IMR-90 (cell line): Measurements from ENCODE around the gene MOSPD3. TPM values are rescaled to one million over a fixed set of nuclear protein-coding genes. Genes with fewer than 3 reads are reported as not detected.

Source experiments
- ATAC-seq: fragments of 200-7000 bp; cut with Tn5 transposase; 2 replicates; pipeline ENCODE4 v1.9.1; 2020; ENCODE audit warnings: low read depth, mild to moderate bottlenecking, moderate library complexity
- BruUV-seq: library from RNA; stranded (reverse); fragments of 400-500 nt; replicated peaks from 2 replicates; lab custom pipeline; 2021; lab: Mats Ljungman, UMichigan
- CTCF ChIA-PET: fragments of 300-600 bp; formaldehyde crosslinking; extraction: SDS; loops from one replicate; lab custom pipeline; 2021; ENCODE audit warnings: antibody characterized with exemption; lab: Yijun Ruan, JAX
- POLR2A ChIA-PET: fragments of 300-600 bp; sonication (Branson Sonifier 250); formaldehyde crosslinking; loops from one replicate; lab custom pipeline; 2022; ENCODE audit warnings: antibody characterized with exemption; ENCODE audit not compliant: unreplicated experiment; lab: Charles Lee
- DNase-seq: peaks from one replicate; pipeline ENCODE4 v3.0.0; 2013
- H2AFZ ChIP-seq: replicated peaks from 2 replicates; pipeline ENCODE3; 2013; ENCODE audit warnings: low read length, mild to moderate bottlenecking; ENCODE audit not compliant: poor library complexity
- H2AK5ac ChIP-seq: 2 replicates; pipeline ENCODE4 v1.6.1; 2013; ENCODE audit warnings: low read depth, low read length, inconsistent platforms
- H2AK9ac ChIP-seq: replicated peaks from 2 replicates; pipeline ENCODE3; 2013; ENCODE audit warnings: mild to moderate bottlenecking, low read depth, low read length, moderate library complexity; ENCODE audit not compliant: poor library complexity
- H2BK120ac ChIP-seq: 2 replicates; pipeline ENCODE4 v1.6.1; 2013; ENCODE audit warnings: low read depth, low read length, inconsistent platforms
- H2BK15ac ChIP-seq: 3 replicates; pipeline ENCODE4 v1.6.1; 2013; ENCODE audit warnings: low read depth, low read length, inconsistent platforms
- H2BK20ac ChIP-seq: 2 replicates; pipeline ENCODE4 v1.6.1; 2013; ENCODE audit warnings: low read depth, mild to moderate bottlenecking, inconsistent platforms, low read length, moderate library complexity
- H2BK5ac ChIP-seq: 2 replicates; pipeline ENCODE4 v1.6.1; 2013; ENCODE audit warnings: mild to moderate bottlenecking, low read depth, low read length, inconsistent platforms; ENCODE audit not compliant: poor library complexity, severe bottlenecking
- H3K14ac ChIP-seq: replicated peaks from 2 replicates; pipeline ENCODE4 v1.6.1; 2013; ENCODE audit warnings: low read depth, low read length, inconsistent platforms
- H3K18ac ChIP-seq: 2 replicates; pipeline ENCODE4 v1.6.1; 2013; ENCODE audit warnings: low read depth, low read length, control low read depth
- H3K23ac ChIP-seq: 2 replicates; pipeline ENCODE4 v1.6.1; 2013; ENCODE audit warnings: low read depth, low read length, inconsistent platforms
- H3K27ac ChIP-seq: 2 replicates; pipeline ENCODE4 v1.5.1; 2013; ENCODE audit warnings: mild to moderate bottlenecking, control low read depth, low read length; ENCODE audit not compliant: insufficient read depth
- H3K27me3 ChIP-seq: 2 replicates; pipeline ENCODE4 v1.6.1; 2013; ENCODE audit warnings: low read length; ENCODE audit not compliant: control insufficient read depth, insufficient read depth
- H3K36me3 ChIP-seq: 2 replicates; pipeline ENCODE4 v1.6.1; 2013; ENCODE audit warnings: low read length, mixed read lengths; ENCODE audit not compliant: control insufficient read depth, insufficient read depth
- H3K4ac ChIP-seq: 2 replicates; pipeline ENCODE4 v1.6.1; 2013; ENCODE audit warnings: low read depth, low read length, inconsistent platforms
- H3K4me1 ChIP-seq: 2 replicates; pipeline ENCODE4 v1.6.1; 2013; ENCODE audit warnings: low read length, mixed read lengths; ENCODE audit not compliant: control insufficient read depth, insufficient read depth
- H3K4me2 ChIP-seq: 2 replicates; pipeline ENCODE4 v1.6.1; 2013; ENCODE audit warnings: low read depth, mild to moderate bottlenecking, control low read depth, low read length, moderate library complexity
- H3K4me3 ChIP-seq: 2 replicates; pipeline ENCODE4 v1.5.1; 2013; ENCODE audit warnings: low read depth, mild to moderate bottlenecking, control low read depth, low read length, moderate library complexity; ENCODE audit not compliant: insufficient read depth
- H3K56ac ChIP-seq: 2 replicates; pipeline ENCODE4 v1.6.1; 2013; ENCODE audit warnings: low read length, inconsistent platforms; ENCODE audit not compliant: insufficient read depth; ENCODE audit errors: extremely low read depth
- H3K79me1 ChIP-seq, 2 experiments: 2 replicates each; pipeline ENCODE4 v1.6.1; 2013; ENCODE audit warnings: low read length in 2 of 2, inconsistent platforms in 1 of 2, low read depth in 1 of 2
- H3K9ac ChIP-seq: 2 replicates; pipeline ENCODE4 v1.6.1; 2013; ENCODE audit warnings: low read depth, low read length, control low read depth
- H3K9me1 ChIP-seq: 2 replicates; pipeline ENCODE4 v1.6.1; 2013; ENCODE audit warnings: low read length, inconsistent platforms; ENCODE audit not compliant: insufficient read depth
- H3K9me3 ChIP-seq: 2 replicates; pipeline ENCODE4 v1.6.1; 2013; ENCODE audit warnings: low read length; ENCODE audit not compliant: control insufficient read depth, insufficient read depth
- H4K20me1 ChIP-seq: 2 replicates; pipeline ENCODE4 v1.6.1; 2013; ENCODE audit warnings: low read length, inconsistent platforms; ENCODE audit not compliant: insufficient read depth
- H4K5ac ChIP-seq: 2 replicates; pipeline ENCODE4 v1.6.1; 2013; ENCODE audit warnings: mild to moderate bottlenecking, low read depth, low read length, control low read depth
- H4K8ac ChIP-seq, 2 experiments: 2 replicates each; pipeline ENCODE4 v1.6.1; 2013; ENCODE audit warnings: low read depth in 2 of 2, low read length in 2 of 2, control low read depth in 1 of 2, inconsistent platforms in 1 of 2
- H4K91ac ChIP-seq: 2 replicates; pipeline ENCODE4 v1.6.1; 2013; ENCODE audit warnings: low read depth, low read length, inconsistent platforms; ENCODE audit not compliant: insufficient read depth
- BHLHE40 ChIP-seq: fragments of 150-350 bp; IDR thresholded peaks from 2 replicates; pipeline ENCODE4 v1.6.1; 2016; ENCODE audit warnings: mild to moderate bottlenecking, low read depth, low read length
- RCOR1 ChIP-seq: IDR thresholded peaks from 2 replicates; pipeline ENCODE4 v1.6.1; 2012; ENCODE audit warnings: mild to moderate bottlenecking, low read length, improper control_type of control experiment; ENCODE audit not compliant: insufficient replicate concordance
- WGBS, 2 experiments: methylation state at CpG; one replicate each; pipeline versions ENCODE4 v1.1.5 to v1.1.7; 2013; ENCODE audit warnings: missing lambda C conversion rate in 2 of 2; ENCODE audit not compliant: insufficient read length in 1 of 2; ENCODE audit errors: extremely low coverage in 2 of 2; 5-methylcytosine and 5-hydroxymethylcytosine counted together
- dilution Hi-C: fragments of 300-500 bp; cut with HindIII; formaldehyde crosslinking; loops from one replicate; pipeline ENCODE4 v1.14.3; 2018; ENCODE audit warnings: low sequenced_read_pairs; ENCODE audit not compliant: unreplicated experiment
- in situ Hi-C: fragments of 300-500 bp; cut with MboI; formaldehyde crosslinking; loops from 3 replicates; pipeline ENCODE4 v1.14.3; 2019; ENCODE audit warnings: low sequenced_read_pairs, inconsistent platforms, mixed read lengths
- intact Hi-C: fragments of 100-400 bp; cut with micrococcal nuclease; formaldehyde crosslinking; loops from 2 replicates; pipeline ENCODE4 v1.10.0; 2022
- polyA plus RNA-seq, 3 experiments: library from polyadenylated mRNA; depleted of rRNA; stranded (reverse); fragments of >200 nt; gene quantifications; 2 replicates each; pipeline ENCODE4 v1.2.3, GENCODE V29; 2012; ENCODE audit warnings: low replicate concordance in 1 of 3
- total RNA-seq: library from RNA; depleted of rRNA; stranded (reverse); fragments of >200 nt; gene quantifications from 2 replicates; pipeline ENCODE4 v1.2.3, GENCODE V29; 2012

The MOSPD3 gene
- total and polyA plus RNA-seq, 2 of the 4 experiments (the other 2 are of a cell fraction) = 2.3 to 30.0 TPM

GRCh38 chr7:100566018-100566531, 46.3 kb upstream of the MOSPD3 start:
- Histone ChIP-seq H3K14ac (no peak overlapping the region), H3K79me1 (no peaks in the 10 kb centered on the region), H3K4ac (no peak overlapping the region), H4K91ac (no peak overlapping the region), H2BK5ac (no peak overlapping the region), H2BK15ac (no peak overlapping the region), H3K4me1 (peaks cover 4% of the 10 kb centered on the region; the same call in 1 of the 2 replicates), H4K5ac (no peak overlapping the region), H2BK20ac (no peak overlapping the region), H3K18ac (no peak overlapping the region), H3K23ac (no peak overlapping the region), H3K36me3 (no peaks in the 10 kb centered on the region), H3K4me3 (no peak overlapping the region), H2AFZ (no peak overlapping the region), H2AK9ac (no peak overlapping the region), H4K8ac (no peak overlapping the region), H3K27me3 (peaks cover 3% of the 10 kb centered on the region; the same call in 1 of the 2 replicates), H2AK5ac (no peak overlapping the region), H4K20me1 (no peaks in the 10 kb centered on the region), H3K9ac (no peak overlapping the region), H3K56ac (no peak overlapping the region), H3K4me2 (no peak overlapping the region), H2BK120ac (no peak overlapping the region), H3K9me1 (peaks cover 4% of the 10 kb centered on the region; the same call in 1 of the 2 replicates), H3K27ac (no peak overlapping the region), H3K9me3 (no peaks in the 10 kb centered on the region)
- in situ Hi-C loops = loop anchor here (5.0 kb wide), 1 partner anchor 101 kb away; no protein-coding TSS in a partner anchor
- no peak for DNase-seq
- CTCF ChIA-PET = no interaction called here
- BruUV-seq = no TSS peak
- dilution Hi-C loops = no loop called here
- 96% methylated on average over 4 of the region's 6 CpGs; no CpG with 5 or more reads in 1 of the 2 experiments for WGBS, 2 experiments
- TF ChIP-seq BHLHE40 (no peak), RCOR1 (no peak)
- intact Hi-C loops = no loop called here
- POLR2A ChIA-PET = no interaction called here
- ATAC-seq = no peak
